ENCODE data around the gene BHLHA9.
"Not testable (repeated sequence)": the region's sequence is repeated elsewhere in the genome, so short reads cannot be mapped to it uniquely, and the experiment has no call there.

The BHLHA9 gene

GRCh38 chr17:1302761-1303160, 32.5 kb downstream of the BHLHA9 start:
- DNase-seq: no peak

GRCh38 chr17:1304522-1304921, 34.3 kb downstream of the BHLHA9 start:
- DNase-seq: no peak

- no peak for DNase-seq
These were observed 34.8 kb downstream of the BHLHA9 start for GRCh38 chr17:1304962-1305563.

- DNase-seq: not testable (repeated sequence)
These were observed 37.6 kb downstream of the BHLHA9 start for GRCh38 chr17:1307829-1308228.

- no peak for DNase-seq
These were observed 42.1 kb downstream of the BHLHA9 start for GRCh38 chr17:1312261-1312870.

- no peak for DNase-seq
These were observed 43.2 kb downstream of the BHLHA9 start for GRCh38 chr17:1313270-1314005.

GRCh38 chr17:1315409-1315808, 45.2 kb downstream of the BHLHA9 start:
- no peak for DNase-seq

GRCh38 chr17:1315891-1316403, 45.7 kb downstream of the BHLHA9 start:
- DNase-seq: peak; percentile 42 to 66

Data from NCI-H1930 (cell line).